NCI-H1417 (cell line): ENCODE measurements around the gene HCAR2.
"Not testable (repeated sequence)": the region's sequence is repeated elsewhere in the genome, so short reads cannot be mapped to it uniquely, and the experiment has no call there.

Experiments
- DNase-seq, 3 experiments: peaks; one replicate each; lab custom pipeline; 2025; lab: John Stamatoyannopoulos, UW

Gene HCAR2

GRCh38 chr12:122665349-122665748, 37.8 kb downstream of the HCAR2 start:
- DNase-seq: no peak

- no peak for DNase-seq
These were observed 41.2 kb downstream of the HCAR2 start for GRCh38 chr12:122661938-122662337.

- no peak for DNase-seq
These were observed 41.9 kb downstream of the HCAR2 start for GRCh38 chr12:122661246-122661645.

GRCh38 chr12:122659579-122659978, 43.6 kb downstream of the HCAR2 start:
- no peak for DNase-seq

GRCh38 chr12:122656298-122656697, 46.9 kb downstream of the HCAR2 start:
- DNase-seq: no peak

- not testable (repeated sequence) for DNase-seq
These were observed 49.9 kb downstream of the HCAR2 start for GRCh38 chr12:122653291-122653690.

GRCh38 chr12:122651520-122652224, 51.5 kb downstream of the HCAR2 start:
- DNase-seq: no peak
